GM23338 (cell line): ENCODE measurements around the gene MAN2B2. TPM values are rescaled to one million over a fixed set of nuclear protein-coding genes. Genes with fewer than 3 reads are reported as not detected.

Source experiments
- ATAC-seq: fragments of 200-7000 bp; cut with Tn5 transposase; 3 replicates; pipeline ENCODE4 v1.9.1; 2020
- DNase-seq: peaks from one replicate; pipeline ENCODE4 v3.0.0-alpha.2; 2015; ENCODE audit warnings: low spot score
- H2AFZ ChIP-seq: fragments of 200-600 bp; sonication (generic); 2 replicates; pipeline ENCODE4 v1.8.0; 2016; ENCODE audit warnings: antibody characterized with exemption, mild to moderate bottlenecking, moderate library complexity
- H3F3A ChIP-seq: fragments of 200-600 bp; sonication (generic); replicated peaks from 2 replicates; pipeline ENCODE4 v1.8.0; 2017; ENCODE audit warnings: antibody characterized with exemption, mixed run types, low read depth
- H3K27ac ChIP-seq: fragments of 200-600 bp; sonication (generic); 2 replicates; pipeline ENCODE4 v1.6.1; 2016; ENCODE audit warnings: low read depth
- H3K27me3 ChIP-seq: fragments of 200-600 bp; sonication (generic); 2 replicates; pipeline ENCODE4 v1.8.0; 2016; ENCODE audit warnings: mild to moderate bottlenecking, mixed run types, moderate library complexity; ENCODE audit not compliant: insufficient read depth
- H3K36me3 ChIP-seq: fragments of 200-600 bp; sonication (generic); 2 replicates; pipeline ENCODE4 v1.8.0; 2016; ENCODE audit warnings: mild to moderate bottlenecking; ENCODE audit not compliant: insufficient read depth
- H3K4me1 ChIP-seq: fragments of 200-600 bp; sonication (generic); 2 replicates; pipeline ENCODE4 v1.8.0; 2016; ENCODE audit warnings: mild to moderate bottlenecking, moderate library complexity; ENCODE audit not compliant: insufficient read depth
- H3K4me2 ChIP-seq: fragments of 200-600 bp; sonication (generic); 2 replicates; pipeline ENCODE4 v1.7.1; 2017; ENCODE audit warnings: mixed run types
- H3K4me3 ChIP-seq: fragments of 200-600 bp; sonication (generic); 2 replicates; pipeline ENCODE4 v1.6.1; 2016; ENCODE audit warnings: mixed run types
- H3K79me2 ChIP-seq: fragments of 200-600 bp; sonication (generic); replicated peaks from 2 replicates; pipeline ENCODE4 v1.8.0; 2017; ENCODE audit warnings: mild to moderate bottlenecking; ENCODE audit not compliant: insufficient read depth
- H3K9me2 ChIP-seq: fragments of 200-600 bp; sonication (generic); 2 replicates; pipeline ENCODE4 v1.8.0; 2017; ENCODE audit not compliant: insufficient read depth
- H4K20me1 ChIP-seq: fragments of 200-600 bp; sonication (generic); replicated peaks from 2 replicates; pipeline ENCODE4 v1.8.0; 2017; ENCODE audit warnings: mild to moderate bottlenecking; ENCODE audit not compliant: insufficient read depth
- H3K27ac Mint-ChIP-seq: 2 replicates; pipeline ENCODE4 v1.8.0; 2020; ENCODE audit warnings: inconsistent platforms, mild to moderate bottlenecking, moderate library complexity, mixed read lengths
- H3K27me3 Mint-ChIP-seq: 3 replicates; pipeline ENCODE4 v1.8.0; 2022; ENCODE audit warnings: low read depth, mild to moderate bottlenecking, moderate library complexity, mixed read lengths, inconsistent platforms; ENCODE audit not compliant: insufficient read depth, poor library complexity
- H3K36me3 Mint-ChIP-seq: 3 replicates; pipeline ENCODE4 v1.8.0; 2021; ENCODE audit warnings: low read depth, mild to moderate bottlenecking, inconsistent platforms, moderate library complexity, mixed read lengths
- H3K4me1 Mint-ChIP-seq: 3 replicates; pipeline ENCODE4 v1.8.0; 2020; ENCODE audit warnings: mild to moderate bottlenecking, inconsistent platforms, mixed read lengths
- H3K4me3 Mint-ChIP-seq: 3 replicates; pipeline ENCODE4 v1.8.0; 2021; ENCODE audit warnings: moderate library complexity, mild to moderate bottlenecking, inconsistent platforms, mixed read lengths
- H3K9me3 Mint-ChIP-seq: 3 replicates; pipeline ENCODE4 v1.8.0; 2020; ENCODE audit warnings: moderate library complexity, mild to moderate bottlenecking, inconsistent platforms, mixed read lengths
- CREB1 ChIP-seq: fragments of 250-450 bp; sonication (Bioruptor Pico); IDR thresholded peaks from 2 replicates; pipeline ENCODE4 v1.5.0; 2020; ENCODE audit warnings: low read depth, mild to moderate bottlenecking, moderate library complexity
- EZH2 ChIP-seq: fragments of 200-600 bp; sonication (generic); IDR thresholded peaks from one replicate; pipeline ENCODE4 v1.8.0; 2017; ENCODE audit warnings: antibody characterized with exemption, mild to moderate bottlenecking, low read depth; ENCODE audit not compliant: unreplicated experiment
- EZH2phosphoT487 ChIP-seq: fragments of 200-600 bp; sonication (generic); IDR thresholded peaks from one replicate; pipeline ENCODE4 v1.8.1; 2018; ENCODE audit warnings: antibody characterized with exemption; ENCODE audit not compliant: unreplicated experiment
- JUNB ChIP-seq: IDR thresholded peaks from one replicate; pipeline ENCODE4 v1.6.1; 2016; ENCODE audit warnings: antibody characterized with exemption; ENCODE audit not compliant: unreplicated experiment
- NANOG ChIP-seq: IDR thresholded peaks from 2 replicates; pipeline ENCODE4 v1.6.1; 2016; ENCODE audit warnings: antibody characterized with exemption, borderline replicate concordance
- POLR2AphosphoS5 ChIP-seq: IDR thresholded peaks from 2 replicates; pipeline ENCODE4 v1.6.1; 2016; ENCODE audit warnings: antibody characterized with exemption, low read depth
- STAT1 ChIP-seq: IDR thresholded peaks from one replicate; pipeline ENCODE4 v1.6.1; 2016; ENCODE audit warnings: antibody characterized with exemption; ENCODE audit not compliant: unreplicated experiment
- ZNF114 ChIP-seq: fragments of 250-450 bp; sonication (Bioruptor Pico); IDR thresholded peaks from 2 replicates; pipeline ENCODE4 v1.5.0; 2020; ENCODE audit warnings: mild to moderate bottlenecking, moderate library complexity
- ZNF331 ChIP-seq: fragments of 250-450 bp; sonication (Bioruptor Pico); IDR thresholded peaks from 2 replicates; pipeline ENCODE4 v1.5.0; 2020; ENCODE audit warnings: low read depth, mild to moderate bottlenecking, moderate library complexity
- polyA plus RNA-seq: library from polyadenylated mRNA; unstranded; fragments of >200 nt; fragmentation: Nextera tagmentation; extraction: Ambion mirVana; gene quantifications from 2 replicates; pipeline ENCODE4 v1.2.1, GENCODE V29; 2016
- total RNA-seq: library from RNA; depleted of rRNA; stranded (reverse); fragments of >200 nt; shearing (Covaris generic); gene quantifications from 2 replicates; pipeline ENCODE4 v1.2.3, GENCODE V29; 2014
- TF ChIP-seq, protein P1 (sequence below): IDR thresholded peaks from 2 replicates; pipeline ENCODE4 v1.6.1; 2016; ENCODE audit warnings: antibody characterized with exemption
- TF ChIP-seq, protein P2 (sequence below): fragments of 250-450 bp; sonication (Bioruptor Pico); IDR thresholded peaks from 2 replicates; pipeline ENCODE4 v1.5.0; 2020; ENCODE audit warnings: mild to moderate bottlenecking, moderate library complexity
- TF ChIP-seq, protein P3 (sequence below), 2 experiments: fragments of 200-600 bp in 1 of 2; sonication (generic) in 1 of 2; conservative IDR thresholded peaks; 2 replicates each; pipeline versions ENCODE4 v1.5.1 to v1.6.1; 2016 to 2017; ENCODE audit warnings: antibody characterized with exemption in 2 of 2, low read depth in 2 of 2, mild to moderate bottlenecking in 2 of 2, moderate library complexity in 1 of 2
- TF ChIP-seq, protein P4 (sequence below): IDR thresholded peaks from one replicate; pipeline ENCODE4 v1.6.1; 2018; ENCODE audit warnings: antibody characterized with exemption; ENCODE audit not compliant: unreplicated experiment

MAN2B2 gene
- total and polyA plus RNA-seq, 2 experiments from 2014 or later = 1.6 to 6.9 TPM

DNA sequence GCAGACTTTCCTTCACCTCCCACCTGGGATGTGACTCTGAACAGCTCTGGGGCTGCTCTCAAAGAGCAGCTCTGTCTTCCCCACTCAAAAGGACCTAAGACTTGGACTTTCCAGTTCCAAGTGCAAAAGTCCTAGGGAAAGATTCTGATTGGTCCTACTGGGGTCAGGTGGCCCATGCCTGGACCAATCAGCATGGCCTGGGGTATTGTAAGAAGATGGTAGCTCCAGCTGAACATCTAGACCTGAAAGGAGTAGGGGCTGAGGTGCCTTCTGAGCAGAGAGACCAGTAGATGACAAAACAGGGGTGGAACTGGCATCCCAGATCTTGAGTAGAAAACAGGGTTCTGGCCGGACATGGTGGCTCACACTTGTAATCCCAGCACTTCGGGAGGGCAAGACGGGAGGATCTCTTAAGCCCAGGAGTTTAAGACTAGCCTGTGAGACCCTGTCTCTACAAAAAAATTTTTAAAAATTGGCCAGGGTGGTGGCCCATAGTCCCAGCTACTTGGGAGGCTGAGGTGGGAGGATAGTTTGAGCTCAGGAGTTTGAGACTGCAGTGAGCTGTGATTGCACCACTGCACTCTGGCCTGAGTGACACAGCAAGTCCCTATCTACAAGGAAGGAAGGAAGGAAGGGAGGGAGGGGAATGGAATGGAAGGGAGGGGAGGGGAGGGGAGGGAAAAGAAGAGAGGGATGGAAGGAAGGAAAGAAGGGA is 38.1 kb downstream of the MAN2B2 start:
- Histone ChIP-seq H3K27me3 (no peaks in the 10 kb centered on the region), H3F3A (no peaks in the 10 kb centered on the region), H2AFZ (no peak overlapping the region), H4K20me1 (no peaks in the 10 kb centered on the region), H3K27ac (no peak overlapping the region), H3K79me2 (no peaks in the 10 kb centered on the region), H3K4me3 (no peak overlapping the region), H3K36me3 (no peaks in the 10 kb centered on the region), H3K4me2 (no peak overlapping the region), H3K9me2 (no peaks in the 10 kb centered on the region), H3K4me1 (no peaks in the 10 kb centered on the region)
- DNase-seq (no peak), ATAC-seq (no peak)
- Mint-ChIP-seq H3K36me3 (peaks cover 10% of the 10 kb centered on the region; the same call in 2 of the 3 replicates), H3K9me3 (no peaks in the 10 kb centered on the region), H3K27ac (no peak overlapping the region), H3K4me3 (no peak overlapping the region), H3K4me1 (no peaks in the 10 kb centered on the region; the same call in 2 of the 3 replicates), H3K27me3 (peaks cover 11% of the 10 kb centered on the region)
- no peak for TF ChIP-seq ZNF331 (CRISPR knock-in tag)
- TF ChIP-seq, protein P1, sequence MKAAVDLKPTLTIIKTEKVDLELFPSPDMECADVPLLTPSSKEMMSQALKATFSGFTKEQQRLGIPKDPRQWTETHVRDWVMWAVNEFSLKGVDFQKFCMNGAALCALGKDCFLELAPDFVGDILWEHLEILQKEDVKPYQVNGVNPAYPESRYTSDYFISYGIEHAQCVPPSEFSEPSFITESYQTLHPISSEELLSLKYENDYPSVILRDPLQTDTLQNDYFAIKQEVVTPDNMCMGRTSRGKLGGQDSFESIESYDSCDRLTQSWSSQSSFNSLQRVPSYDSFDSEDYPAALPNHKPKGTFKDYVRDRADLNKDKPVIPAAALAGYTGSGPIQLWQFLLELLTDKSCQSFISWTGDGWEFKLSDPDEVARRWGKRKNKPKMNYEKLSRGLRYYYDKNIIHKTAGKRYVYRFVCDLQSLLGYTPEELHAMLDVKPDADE = no peak
- TF ChIP-seq STAT1 = no peak
- TF ChIP-seq POLR2AphosphoS5 = no peak
- TF ChIP-seq, protein P2, sequence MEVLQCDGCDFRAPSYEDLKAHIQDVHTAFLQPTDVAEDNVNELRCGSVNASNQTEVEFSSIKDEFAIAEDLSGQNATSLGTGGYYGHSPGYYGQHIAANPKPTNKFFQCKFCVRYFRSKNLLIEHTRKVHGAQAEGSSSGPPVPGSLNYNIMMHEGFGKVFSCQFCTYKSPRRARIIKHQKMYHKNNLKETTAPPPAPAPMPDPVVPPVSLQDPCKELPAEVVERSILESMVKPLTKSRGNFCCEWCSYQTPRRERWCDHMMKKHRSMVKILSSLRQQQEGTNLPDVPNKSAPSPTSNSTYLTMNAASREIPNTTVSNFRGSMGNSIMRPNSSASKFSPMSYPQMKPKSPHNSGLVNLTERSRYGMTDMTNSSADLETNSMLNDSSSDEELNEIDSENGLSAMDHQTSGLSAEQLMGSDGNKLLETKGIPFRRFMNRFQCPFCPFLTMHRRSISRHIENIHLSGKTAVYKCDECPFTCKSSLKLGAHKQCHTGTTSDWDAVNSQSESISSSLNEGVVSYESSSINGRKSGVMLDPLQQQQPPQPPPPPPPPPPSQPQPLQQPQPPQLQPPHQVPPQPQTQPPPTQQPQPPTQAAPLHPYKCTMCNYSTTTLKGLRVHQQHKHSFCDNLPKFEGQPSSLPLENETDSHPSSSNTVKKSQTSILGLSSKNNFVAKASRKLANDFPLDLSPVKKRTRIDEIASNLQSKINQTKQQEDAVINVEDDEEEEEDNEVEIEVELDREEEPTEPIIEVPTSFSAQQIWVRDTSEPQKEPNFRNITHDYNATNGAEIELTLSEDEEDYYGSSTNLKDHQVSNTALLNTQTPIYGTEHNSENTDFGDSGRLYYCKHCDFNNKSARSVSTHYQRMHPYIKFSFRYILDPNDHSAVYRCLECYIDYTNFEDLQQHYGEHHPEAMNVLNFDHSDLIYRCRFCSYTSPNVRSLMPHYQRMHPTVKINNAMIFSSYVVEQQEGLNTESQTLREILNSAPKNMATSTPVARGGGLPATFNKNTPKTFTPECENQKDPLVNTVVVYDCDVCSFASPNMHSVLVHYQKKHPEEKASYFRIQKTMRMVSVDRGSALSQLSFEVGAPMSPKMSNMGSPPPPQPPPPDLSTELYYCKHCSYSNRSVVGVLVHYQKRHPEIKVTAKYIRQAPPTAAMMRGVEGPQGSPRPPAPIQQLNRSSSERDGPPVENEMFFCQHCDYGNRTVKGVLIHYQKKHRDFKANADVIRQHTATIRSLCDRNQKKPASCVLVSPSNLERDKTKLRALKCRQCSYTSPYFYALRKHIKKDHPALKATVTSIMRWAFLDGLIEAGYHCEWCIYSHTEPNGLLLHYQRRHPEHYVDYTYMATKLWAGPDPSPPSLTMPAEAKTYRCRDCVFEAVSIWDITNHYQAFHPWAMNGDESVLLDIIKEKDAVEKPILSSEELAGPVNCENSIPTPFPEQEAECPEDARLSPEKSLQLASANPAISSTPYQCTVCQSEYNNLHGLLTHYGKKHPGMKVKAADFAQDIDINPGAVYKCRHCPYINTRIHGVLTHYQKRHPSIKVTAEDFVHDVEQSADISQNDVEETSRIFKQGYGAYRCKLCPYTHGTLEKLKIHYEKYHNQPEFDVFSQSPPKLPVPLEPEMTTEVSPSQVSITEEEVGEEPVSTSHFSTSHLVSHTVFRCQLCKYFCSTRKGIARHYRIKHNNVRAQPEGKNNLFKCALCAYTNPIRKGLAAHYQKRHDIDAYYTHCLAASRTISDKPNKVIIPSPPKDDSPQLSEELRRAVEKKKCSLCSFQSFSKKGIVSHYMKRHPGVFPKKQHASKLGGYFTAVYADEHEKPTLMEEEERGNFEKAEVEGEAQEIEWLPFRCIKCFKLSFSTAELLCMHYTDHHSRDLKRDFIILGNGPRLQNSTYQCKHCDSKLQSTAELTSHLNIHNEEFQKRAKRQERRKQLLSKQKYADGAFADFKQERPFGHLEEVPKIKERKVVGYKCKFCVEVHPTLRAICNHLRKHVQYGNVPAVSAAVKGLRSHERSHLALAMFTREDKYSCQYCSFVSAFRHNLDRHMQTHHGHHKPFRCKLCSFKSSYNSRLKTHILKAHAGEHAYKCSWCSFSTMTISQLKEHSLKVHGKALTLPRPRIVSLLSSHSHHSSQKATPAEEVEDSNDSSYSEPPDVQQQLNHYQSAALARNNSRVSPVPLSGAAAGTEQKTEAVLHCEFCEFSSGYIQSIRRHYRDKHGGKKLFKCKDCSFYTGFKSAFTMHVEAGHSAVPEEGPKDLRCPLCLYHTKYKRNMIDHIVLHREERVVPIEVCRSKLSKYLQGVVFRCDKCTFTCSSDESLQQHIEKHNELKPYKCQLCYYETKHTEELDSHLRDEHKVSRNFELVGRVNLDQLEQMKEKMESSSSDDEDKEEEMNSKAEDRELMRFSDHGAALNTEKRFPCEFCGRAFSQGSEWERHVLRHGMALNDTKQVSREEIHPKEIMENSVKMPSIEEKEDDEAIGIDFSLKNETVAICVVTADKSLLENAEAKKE (CRISPR knock-in tag) = no peak
- TF ChIP-seq, protein P3, sequence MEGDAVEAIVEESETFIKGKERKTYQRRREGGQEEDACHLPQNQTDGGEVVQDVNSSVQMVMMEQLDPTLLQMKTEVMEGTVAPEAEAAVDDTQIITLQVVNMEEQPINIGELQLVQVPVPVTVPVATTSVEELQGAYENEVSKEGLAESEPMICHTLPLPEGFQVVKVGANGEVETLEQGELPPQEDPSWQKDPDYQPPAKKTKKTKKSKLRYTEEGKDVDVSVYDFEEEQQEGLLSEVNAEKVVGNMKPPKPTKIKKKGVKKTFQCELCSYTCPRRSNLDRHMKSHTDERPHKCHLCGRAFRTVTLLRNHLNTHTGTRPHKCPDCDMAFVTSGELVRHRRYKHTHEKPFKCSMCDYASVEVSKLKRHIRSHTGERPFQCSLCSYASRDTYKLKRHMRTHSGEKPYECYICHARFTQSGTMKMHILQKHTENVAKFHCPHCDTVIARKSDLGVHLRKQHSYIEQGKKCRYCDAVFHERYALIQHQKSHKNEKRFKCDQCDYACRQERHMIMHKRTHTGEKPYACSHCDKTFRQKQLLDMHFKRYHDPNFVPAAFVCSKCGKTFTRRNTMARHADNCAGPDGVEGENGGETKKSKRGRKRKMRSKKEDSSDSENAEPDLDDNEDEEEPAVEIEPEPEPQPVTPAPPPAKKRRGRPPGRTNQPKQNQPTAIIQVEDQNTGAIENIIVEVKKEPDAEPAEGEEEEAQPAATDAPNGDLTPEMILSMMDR (conservative IDR thresholded peaks at IDR 0.05; ENCODE audit: low read depth in 2 of 2) = no peak
- TF ChIP-seq NANOG = no peak
- TF ChIP-seq CREB1 = no peak
- TF ChIP-seq EZH2phosphoT487 = no peak
- no peak for TF ChIP-seq ZNF114 (CRISPR knock-in tag)
- TF ChIP-seq, protein P4, sequence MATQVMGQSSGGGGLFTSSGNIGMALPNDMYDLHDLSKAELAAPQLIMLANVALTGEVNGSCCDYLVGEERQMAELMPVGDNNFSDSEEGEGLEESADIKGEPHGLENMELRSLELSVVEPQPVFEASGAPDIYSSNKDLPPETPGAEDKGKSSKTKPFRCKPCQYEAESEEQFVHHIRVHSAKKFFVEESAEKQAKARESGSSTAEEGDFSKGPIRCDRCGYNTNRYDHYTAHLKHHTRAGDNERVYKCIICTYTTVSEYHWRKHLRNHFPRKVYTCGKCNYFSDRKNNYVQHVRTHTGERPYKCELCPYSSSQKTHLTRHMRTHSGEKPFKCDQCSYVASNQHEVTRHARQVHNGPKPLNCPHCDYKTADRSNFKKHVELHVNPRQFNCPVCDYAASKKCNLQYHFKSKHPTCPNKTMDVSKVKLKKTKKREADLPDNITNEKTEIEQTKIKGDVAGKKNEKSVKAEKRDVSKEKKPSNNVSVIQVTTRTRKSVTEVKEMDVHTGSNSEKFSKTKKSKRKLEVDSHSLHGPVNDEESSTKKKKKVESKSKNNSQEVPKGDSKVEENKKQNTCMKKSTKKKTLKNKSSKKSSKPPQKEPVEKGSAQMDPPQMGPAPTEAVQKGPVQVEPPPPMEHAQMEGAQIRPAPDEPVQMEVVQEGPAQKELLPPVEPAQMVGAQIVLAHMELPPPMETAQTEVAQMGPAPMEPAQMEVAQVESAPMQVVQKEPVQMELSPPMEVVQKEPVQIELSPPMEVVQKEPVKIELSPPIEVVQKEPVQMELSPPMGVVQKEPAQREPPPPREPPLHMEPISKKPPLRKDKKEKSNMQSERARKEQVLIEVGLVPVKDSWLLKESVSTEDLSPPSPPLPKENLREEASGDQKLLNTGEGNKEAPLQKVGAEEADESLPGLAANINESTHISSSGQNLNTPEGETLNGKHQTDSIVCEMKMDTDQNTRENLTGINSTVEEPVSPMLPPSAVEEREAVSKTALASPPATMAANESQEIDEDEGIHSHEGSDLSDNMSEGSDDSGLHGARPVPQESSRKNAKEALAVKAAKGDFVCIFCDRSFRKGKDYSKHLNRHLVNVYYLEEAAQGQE = no peak
- no peak for TF ChIP-seq EZH2
- TF ChIP-seq JUNB = no peak
